Measurements from ENCODE around the gene SPOCK1. TPM values are rescaled to one million over a fixed set of nuclear protein-coding genes. Genes with fewer than 3 reads are reported as not detected.

Gene SPOCK1
- total and polyA plus RNA-seq, 4 donors, result 0.07 to 0.18 (median 0.17) TPM; not detected in 1

GRCh38 chr5:137118629-137119028, 380.5 kb downstream of the SPOCK1 start:
- H3K27me3 ChIP-seq (ENCODE audit: control insufficient read depth in 4 of 4, insufficient read depth in 4 of 4, low read length in 3 of 4), result peaks cover 0 to 3% (median 0%) of the 10 kb centered on the region in 4 donors
- no peaks in the 10 kb centered on the region for H3K36me3 ChIP-seq (ENCODE audit: control insufficient read depth in 4 of 4, insufficient read depth in 3 of 4, low read depth in 1 of 4, low read length in 3 of 4)
- no peak for DNase-seq (ENCODE audit: low spot score)
- H3K4me1 ChIP-seq (ENCODE audit: control insufficient read depth in 4 of 4, insufficient read depth in 4 of 4, low read length in 3 of 4), result no peaks in the 10 kb centered on the region
- TF ChIP-seq, protein P1, sequence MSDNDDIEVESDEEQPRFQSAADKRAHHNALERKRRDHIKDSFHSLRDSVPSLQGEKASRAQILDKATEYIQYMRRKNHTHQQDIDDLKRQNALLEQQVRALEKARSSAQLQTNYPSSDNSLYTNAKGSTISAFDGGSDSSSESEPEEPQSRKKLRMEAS (IDR thresholded peaks at IDR 0.05), result no peak
- TF ChIP-seq HNF4G (IDR thresholded peaks at IDR 0.05) (no peak), RXRA (IDR thresholded peaks at IDR 0.05) (no peak)
- 58% methylated on average over 5 of the region's 5 CpGs for WGBS
- no peaks in the 10 kb centered on the region for H3K9me3 ChIP-seq (ENCODE audit: control insufficient read depth in 4 of 4, low read length in 3 of 4)
- no peak overlapping the region for H3K9ac ChIP-seq (ENCODE audit: low read depth in 1 of 2, low read length in 2 of 2)
- H3K4me3 ChIP-seq (ENCODE audit: low read depth in 1 of 3, low read length in 3 of 3), result no peak overlapping the region
- H3K27ac ChIP-seq (ENCODE audit: low read depth in 1 of 2, low read length in 2 of 2), result no peak overlapping the region

GRCh38 chr5:137115152-137115551, 384.0 kb downstream of the SPOCK1 start:
- H3K27ac ChIP-seq (ENCODE audit: low read depth in 1 of 2, low read length in 2 of 2), result no peak overlapping the region
- no peaks in the 10 kb centered on the region for H3K9me3 ChIP-seq (ENCODE audit: control insufficient read depth in 4 of 4, low read length in 3 of 4)
- H3K4me1 ChIP-seq (ENCODE audit: control insufficient read depth in 4 of 4, insufficient read depth in 4 of 4, low read length in 3 of 4), result no peaks in the 10 kb centered on the region
- 69% methylated on average over 6 of the region's 6 CpGs for WGBS
- TF ChIP-seq NR2F2 (IDR thresholded peaks at IDR 0.05) (no peak), HNF4G (IDR thresholded peaks at IDR 0.05) (no peak), EGR1 (IDR thresholded peaks at IDR 0.05; ENCODE audit: low read depth in 2 of 2) (no peak), FOXA1 (IDR thresholded peaks at IDR 0.05) (no peak), SP1 (IDR thresholded peaks at IDR 0.05) (no peak), ZBTB33 (IDR thresholded peaks at IDR 0.05) (no peak), TAF1 (conservative IDR thresholded peaks at IDR 0.05) (no peak), FOXA2 (IDR thresholded peaks at IDR 0.05) (no peak), RXRA (IDR thresholded peaks at IDR 0.05) (no peak), YY1 (IDR thresholded peaks at IDR 0.05) (no peak), HNF4A (conservative IDR thresholded peaks at IDR 0.05) (no peak), RAD21 (IDR thresholded peaks at IDR 0.05) (no peak), JUND (IDR thresholded peaks at IDR 0.05) (no peak)
- TF ChIP-seq, protein P2, sequence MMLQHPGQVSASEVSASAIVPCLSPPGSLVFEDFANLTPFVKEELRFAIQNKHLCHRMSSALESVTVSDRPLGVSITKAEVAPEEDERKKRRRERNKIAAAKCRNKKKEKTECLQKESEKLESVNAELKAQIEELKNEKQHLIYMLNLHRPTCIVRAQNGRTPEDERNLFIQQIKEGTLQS (IDR thresholded peaks at IDR 0.05), result no peak
- TF ChIP-seq, protein P1 (IDR thresholded peaks at IDR 0.05), result no peak
- no peak for DNase-seq (ENCODE audit: low spot score)
- no peak overlapping the region for H3K4me3 ChIP-seq (ENCODE audit: low read depth in 1 of 3, low read length in 3 of 3)
- H3K27me3 ChIP-seq (ENCODE audit: control insufficient read depth in 4 of 4, insufficient read depth in 4 of 4, low read length in 3 of 4), result peaks cover 0 to 3% (median 0%) of the 10 kb centered on the region in 4 donors
- no peaks in the 10 kb centered on the region for H3K36me3 ChIP-seq (ENCODE audit: control insufficient read depth in 4 of 4, insufficient read depth in 3 of 4, low read depth in 1 of 4, low read length in 3 of 4)
- no peak overlapping the region for H3K9ac ChIP-seq (ENCODE audit: low read depth in 1 of 2, low read length in 2 of 2)

- 27% methylated on average over 2 of the region's 2 CpGs for WGBS
- Histone ChIP-seq H3K27me3 (ENCODE audit: control insufficient read depth in 4 of 4, insufficient read depth in 4 of 4, low read length in 3 of 4) (peaks cover 0 to 3% (median 0%) of the 10 kb centered on the region in 4 donors), H3K36me3 (ENCODE audit: control insufficient read depth in 4 of 4, insufficient read depth in 3 of 4, low read depth in 1 of 4, low read length in 3 of 4) (no peaks in the 10 kb centered on the region), H3K4me3 (ENCODE audit: low read depth in 1 of 3, low read length in 3 of 3) (no peak overlapping the region), H3K4me1 (ENCODE audit: control insufficient read depth in 4 of 4, insufficient read depth in 4 of 4, low read length in 3 of 4) (no peaks in the 10 kb centered on the region), H3K27ac (ENCODE audit: low read depth in 1 of 2, low read length in 2 of 2) (no peak overlapping the region), H3K9me3 (ENCODE audit: control insufficient read depth in 4 of 4, low read length in 3 of 4) (no peaks in the 10 kb centered on the region), H3K9ac (ENCODE audit: low read depth in 1 of 2, low read length in 2 of 2) (no peak overlapping the region)
- TF ChIP-seq SP1 (IDR thresholded peaks at IDR 0.05) (no peak), ZBTB33 (IDR thresholded peaks at IDR 0.05) (no peak), HNF4A (conservative IDR thresholded peaks at IDR 0.05) (no peak), RXRA (IDR thresholded peaks at IDR 0.05) (no peak), CTCF (IDR thresholded peaks at IDR 0.05; ENCODE audit: low read depth, low read length, missing input control) (no peak), GABPA (IDR thresholded peaks at IDR 0.05 in 1 of 2, conservative IDR thresholded peaks at IDR 0.05 in 1 of 2) (no peak), TAF1 (conservative IDR thresholded peaks at IDR 0.05) (no peak), JUND (IDR thresholded peaks at IDR 0.05) (no peak)
- TF ChIP-seq, protein P1 (IDR thresholded peaks at IDR 0.05), result no peak
- DNase-seq (ENCODE audit: low spot score), result no peak
These were observed 384.6 kb downstream of the SPOCK1 start for GRCh38 chr5:137114529-137114928.
